Measurements from ENCODE around the gene BRDT. TPM values are rescaled to one million over a fixed set of nuclear protein-coding genes. Genes with fewer than 3 reads are reported as not detected.
"Not testable (repeated sequence)": the region's sequence is repeated elsewhere in the genome, so short reads cannot be mapped to it uniquely, and the experiment has no call there.

BRDT gene
- total RNA-seq, 1 donor from 2014 or later = not detected

DNA sequence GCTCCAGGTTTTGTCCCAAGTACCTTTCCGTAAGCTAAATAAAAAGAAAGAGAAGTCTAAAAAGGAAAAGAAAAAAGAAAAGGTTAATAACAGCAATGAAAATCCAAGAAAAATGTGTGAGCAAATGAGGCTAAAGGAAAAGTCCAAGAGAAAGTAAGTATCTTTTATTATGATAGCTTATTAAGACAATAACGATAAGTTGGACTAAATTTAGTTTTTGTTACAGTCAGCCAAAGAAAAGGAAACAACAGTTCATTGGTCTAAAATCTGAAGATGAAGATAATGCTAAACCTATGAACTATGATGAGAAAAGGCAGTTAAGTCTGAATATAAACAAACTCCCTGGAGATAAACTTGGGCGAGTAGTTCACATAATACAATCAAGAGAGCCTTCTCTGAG lies 31.5 kb downstream of the BRDT start:
- FAIRE-seq (no peak), DNase-seq (ENCODE audit: low spot score in 2 of 2) (no peak)

DNA sequence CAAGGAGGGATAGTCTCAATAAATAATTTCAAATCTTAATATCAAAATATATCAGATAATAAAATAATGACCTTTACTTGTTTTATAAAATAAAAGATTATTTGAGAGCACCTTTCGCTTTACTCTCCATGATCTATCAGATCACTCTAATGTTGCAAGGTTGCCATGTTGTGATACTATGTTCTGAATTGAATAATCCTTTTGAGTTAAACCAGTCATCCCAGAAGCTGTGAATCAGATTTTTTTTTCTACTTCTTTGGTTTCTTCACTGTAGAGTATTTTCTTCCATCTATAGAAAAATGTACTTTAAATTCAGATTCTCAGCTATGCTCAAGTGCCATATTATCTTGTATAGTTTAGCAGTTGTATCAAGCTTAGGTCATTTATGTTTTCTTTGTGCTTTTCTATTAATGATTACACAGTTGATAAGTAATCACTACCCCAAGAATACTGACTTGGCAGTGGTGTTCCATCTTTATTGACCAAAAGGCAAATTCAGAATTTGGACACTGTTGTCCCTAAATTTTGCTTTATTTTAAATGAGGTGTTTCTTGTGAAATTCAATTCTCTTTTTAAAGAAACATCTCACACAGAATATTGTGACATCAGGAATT lies 32.9 kb downstream of the BRDT start:
- FAIRE-seq (no peak), DNase-seq (ENCODE audit: low spot score in 2 of 2) (no peak)

DNA sequence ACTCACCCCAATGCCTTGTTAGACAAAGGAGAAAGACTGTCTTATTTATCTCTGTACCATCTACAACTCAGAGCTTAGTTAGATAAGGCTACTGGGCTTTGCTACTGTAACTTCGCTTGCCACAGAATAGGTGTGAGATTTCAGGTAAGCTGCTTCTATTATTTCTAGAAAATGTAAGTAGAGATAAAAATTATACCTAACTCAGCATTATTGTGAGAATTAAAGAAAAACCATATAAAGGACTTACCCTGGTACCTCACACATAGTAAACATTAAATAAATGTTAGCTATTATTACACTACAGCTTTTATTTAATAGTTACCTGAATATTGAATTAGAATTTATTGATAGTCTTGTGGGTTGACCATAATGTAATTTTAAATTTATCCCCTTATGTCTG lies 44.1 kb downstream of the BRDT start:
- DNase-seq (ENCODE audit: low spot score in 2 of 2) (no peak), FAIRE-seq (no peak)

DNA sequence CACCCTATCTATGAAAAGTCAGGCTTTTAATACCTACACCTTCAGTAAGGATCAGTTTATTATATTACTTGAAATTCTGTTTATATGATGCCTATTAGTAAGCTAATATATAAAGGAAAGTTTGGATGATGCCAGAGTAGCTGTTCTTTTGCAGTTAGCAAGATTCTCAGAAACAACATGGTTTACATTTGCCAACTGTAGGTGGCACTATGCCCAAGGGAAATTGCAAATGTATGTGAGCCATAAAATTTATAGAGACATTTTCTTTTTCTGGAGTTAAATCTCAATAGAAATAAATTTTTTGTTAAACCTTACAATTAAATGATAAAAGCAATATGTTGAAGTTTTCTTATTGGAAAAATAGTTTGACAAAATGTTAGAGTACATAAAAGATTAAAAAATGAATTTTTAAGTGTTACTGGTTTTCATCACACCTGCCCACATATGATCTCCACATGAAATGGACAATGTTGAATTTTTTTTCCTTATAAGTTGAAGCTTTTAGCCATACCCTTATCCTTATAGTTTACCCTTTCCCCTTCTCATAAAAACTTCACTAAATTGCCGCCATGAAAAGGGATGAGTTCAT lies 48.5 kb downstream of the BRDT start:
- peak; percentile 71 for FAIRE-seq
- DNase-seq (ENCODE audit: low spot score in 2 of 2) = peak; percentile 8 to 38

DNA sequence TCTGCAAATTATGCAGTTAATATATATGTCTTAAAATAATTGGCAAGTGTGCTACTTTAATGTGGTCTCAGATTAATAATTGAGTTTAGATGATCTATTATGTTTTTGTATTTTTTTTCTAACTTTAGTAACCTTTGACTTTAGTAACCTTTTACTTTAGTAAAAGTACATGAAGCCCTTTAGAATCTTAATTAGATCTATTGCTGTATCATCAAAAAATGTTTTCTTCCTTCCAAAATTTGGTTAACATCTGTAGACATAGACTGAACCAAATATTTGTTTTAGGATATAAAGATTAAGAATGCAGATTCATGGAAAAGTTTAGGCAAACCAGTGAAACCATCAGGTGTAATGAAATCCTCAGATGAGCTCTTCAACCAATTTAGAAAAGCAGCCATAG lies 54.9 kb downstream of the BRDT start:
- DNase-seq (ENCODE audit: low spot score in 2 of 2) = no peak
- peak; percentile 17 for FAIRE-seq

DNA sequence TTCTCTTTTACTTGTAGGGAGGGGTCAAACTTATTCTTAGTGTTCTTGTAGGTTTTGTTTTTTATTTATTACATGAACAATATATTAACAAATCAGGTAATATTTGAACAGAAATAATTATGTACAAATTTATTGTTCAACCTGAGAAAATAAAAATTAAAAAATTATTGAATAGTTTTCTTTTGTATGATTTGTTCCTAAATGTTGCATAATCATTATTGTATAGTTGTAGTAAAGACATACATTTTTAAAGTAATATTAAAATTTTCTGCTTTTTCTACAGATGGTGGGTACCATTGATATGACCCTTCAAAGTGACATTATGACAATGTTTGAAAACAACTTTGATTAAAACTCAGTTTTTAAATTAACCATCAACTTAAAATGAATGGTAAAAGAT lies 64.7 kb downstream of the BRDT start:
- peak; percentile 90 for FAIRE-seq
- no peak for DNase-seq (ENCODE audit: low spot score in 2 of 2)

DNA sequence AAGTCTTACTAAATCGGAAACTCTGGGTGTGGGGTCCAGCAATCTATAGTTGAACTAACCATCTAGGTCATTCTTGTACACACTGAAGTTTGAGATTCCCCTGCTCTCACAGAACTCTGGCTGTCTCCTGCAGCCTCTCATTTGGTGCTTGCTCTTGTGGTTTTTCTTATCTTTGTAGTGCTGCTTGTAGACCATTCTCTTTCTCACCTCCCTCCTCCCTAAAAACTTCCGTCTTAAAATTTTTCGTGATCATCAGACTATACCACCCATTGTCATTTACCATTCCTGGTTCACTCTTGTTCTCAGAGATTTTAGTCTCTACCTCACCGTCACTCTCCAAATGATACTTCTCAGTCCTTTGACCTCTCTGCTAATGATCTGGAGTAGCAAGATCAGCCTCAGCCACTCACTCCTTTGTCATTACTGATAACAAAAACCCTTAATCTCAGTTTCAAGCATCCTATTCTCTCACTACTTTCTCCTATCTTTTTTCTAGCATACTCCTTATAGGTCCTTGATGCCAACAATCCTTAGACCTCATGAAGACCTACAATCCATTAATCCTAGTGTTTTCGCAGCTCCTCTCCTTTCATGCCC lies 67.6 kb downstream of the BRDT start:
- no peak for FAIRE-seq

DNA sequence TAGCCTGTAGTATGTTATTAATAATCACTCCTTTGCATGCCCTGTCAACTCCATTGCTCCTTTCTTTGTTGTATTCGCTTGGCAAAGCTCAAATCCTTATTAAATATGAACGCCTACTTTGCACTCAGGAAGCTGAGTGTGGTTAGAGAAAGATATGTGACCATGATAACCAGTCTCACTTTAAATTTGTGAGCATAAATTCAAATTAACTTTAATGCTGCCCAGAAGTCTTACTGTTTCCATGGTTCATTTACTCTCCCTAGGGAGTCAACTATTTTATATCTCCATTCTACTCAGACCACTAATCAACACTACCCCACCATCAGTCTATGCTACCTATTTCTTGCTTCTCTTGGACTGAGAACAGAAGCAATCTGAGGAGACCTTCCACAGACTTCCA lies 68.5 kb downstream of the BRDT start:
- FAIRE-seq (no peak), DNase-seq (ENCODE audit: low spot score in 2 of 2) (no peak)

More for the DNA sequence above, 67.6 kb downstream of the BRDT start:
- no peak for DNase-seq (ENCODE audit: low spot score in 2 of 2)

DNA sequence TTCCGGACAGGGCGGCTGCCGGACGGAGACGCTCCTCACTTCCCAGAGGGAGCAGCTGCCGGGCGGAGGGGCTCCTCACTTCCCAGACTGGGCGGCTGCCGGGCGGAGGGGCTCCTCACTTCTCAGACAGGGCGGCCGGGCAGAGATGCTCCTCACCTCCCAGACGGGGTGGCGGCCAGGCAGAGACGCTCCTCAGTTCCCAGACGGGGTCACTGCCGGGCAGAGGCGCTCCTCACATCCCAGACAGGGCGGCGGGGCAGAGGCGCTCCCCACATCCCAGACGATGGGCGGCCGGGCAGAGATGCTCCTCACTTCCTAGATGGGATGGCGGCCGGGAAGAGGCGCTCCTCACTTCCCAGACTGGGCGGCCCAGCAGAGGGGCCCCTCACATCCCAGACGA lies 76.8 kb downstream of the BRDT start:
- not testable (repeated sequence) for FAIRE-seq; DNase-seq (ENCODE audit: low spot score in 2 of 2)

DNA sequence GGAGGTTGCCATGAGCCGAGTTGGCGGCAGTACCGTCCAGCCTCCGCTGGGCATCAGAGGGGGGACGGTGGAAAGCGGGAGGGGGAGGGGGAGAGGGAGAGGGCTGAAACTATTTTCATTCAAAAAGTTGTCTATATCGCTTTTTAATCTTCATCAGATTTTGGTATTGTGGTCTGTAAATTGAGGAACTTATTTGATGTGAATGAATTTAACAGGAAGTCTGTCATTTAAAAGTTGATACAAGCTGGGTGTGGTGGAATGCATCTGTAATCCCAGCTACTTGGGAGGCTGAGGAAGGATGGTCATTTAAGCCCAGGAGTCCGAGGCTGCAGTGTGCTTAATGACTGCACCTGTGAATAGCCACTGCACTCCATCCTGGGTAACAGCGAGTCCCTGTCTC lies 77.6 kb downstream of the BRDT start:
- FAIRE-seq (no peak), DNase-seq (ENCODE audit: low spot score in 2 of 2) (no peak)

DNA sequence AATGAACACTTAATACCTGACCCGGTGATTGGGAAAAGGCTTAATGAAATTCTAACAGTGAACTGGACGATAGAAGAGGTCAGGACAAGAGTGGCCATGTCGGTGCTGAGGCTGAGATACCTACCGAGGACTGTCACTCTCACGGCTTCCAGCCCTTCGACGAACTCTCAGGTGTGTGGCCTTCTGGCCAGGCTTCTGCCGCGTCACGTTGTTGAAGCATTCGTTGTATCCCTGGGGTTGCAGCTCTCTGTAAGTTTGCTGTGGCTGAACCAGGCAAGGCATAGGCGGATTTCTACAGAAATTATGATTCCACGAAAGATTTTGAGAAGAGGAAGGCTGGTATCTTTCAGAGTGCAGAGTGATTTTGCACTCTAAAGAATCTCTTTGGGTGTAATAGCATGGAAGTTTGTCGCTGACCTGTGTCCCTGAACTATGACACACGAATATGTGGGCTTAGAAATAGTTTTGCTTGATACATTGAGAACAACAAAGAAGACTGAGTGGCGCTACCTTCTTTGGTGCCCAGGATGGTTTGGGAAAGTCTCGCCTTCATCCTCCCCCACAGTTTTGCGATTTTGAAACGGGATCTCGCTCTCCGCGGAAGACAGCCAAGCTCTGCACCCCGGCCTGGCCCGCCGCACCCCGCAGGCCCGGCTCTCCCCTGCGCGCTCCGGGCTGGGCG lies 80.2 kb downstream of the BRDT start:
- no peak for DNase-seq (ENCODE audit: low spot score in 2 of 2)
- no peak for FAIRE-seq

DNA sequence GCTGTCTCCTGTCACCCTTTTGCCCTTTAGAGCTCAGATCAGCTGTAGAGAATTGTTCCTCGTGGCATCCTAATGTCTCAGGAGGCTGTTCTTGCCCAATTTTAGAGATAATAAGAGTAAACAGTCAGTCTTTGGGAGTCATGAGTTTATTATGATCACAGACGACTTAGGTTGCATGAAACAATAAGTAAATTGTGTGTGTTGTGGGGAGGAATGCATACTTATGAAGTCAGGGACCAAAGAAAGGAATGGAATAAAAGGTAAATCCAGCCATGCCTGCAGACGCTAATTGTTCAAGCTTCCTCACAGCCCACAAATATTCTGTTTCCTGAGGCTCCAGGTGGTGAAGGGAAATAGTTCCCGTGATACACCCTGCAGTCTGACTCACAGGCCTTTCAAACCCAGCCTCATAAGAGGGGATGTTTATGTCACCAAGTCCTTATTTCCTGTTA lies 81.5 kb downstream of the BRDT start:
- no peak for DNase-seq (ENCODE audit: low spot score in 2 of 2)
- no peak for FAIRE-seq

DNA sequence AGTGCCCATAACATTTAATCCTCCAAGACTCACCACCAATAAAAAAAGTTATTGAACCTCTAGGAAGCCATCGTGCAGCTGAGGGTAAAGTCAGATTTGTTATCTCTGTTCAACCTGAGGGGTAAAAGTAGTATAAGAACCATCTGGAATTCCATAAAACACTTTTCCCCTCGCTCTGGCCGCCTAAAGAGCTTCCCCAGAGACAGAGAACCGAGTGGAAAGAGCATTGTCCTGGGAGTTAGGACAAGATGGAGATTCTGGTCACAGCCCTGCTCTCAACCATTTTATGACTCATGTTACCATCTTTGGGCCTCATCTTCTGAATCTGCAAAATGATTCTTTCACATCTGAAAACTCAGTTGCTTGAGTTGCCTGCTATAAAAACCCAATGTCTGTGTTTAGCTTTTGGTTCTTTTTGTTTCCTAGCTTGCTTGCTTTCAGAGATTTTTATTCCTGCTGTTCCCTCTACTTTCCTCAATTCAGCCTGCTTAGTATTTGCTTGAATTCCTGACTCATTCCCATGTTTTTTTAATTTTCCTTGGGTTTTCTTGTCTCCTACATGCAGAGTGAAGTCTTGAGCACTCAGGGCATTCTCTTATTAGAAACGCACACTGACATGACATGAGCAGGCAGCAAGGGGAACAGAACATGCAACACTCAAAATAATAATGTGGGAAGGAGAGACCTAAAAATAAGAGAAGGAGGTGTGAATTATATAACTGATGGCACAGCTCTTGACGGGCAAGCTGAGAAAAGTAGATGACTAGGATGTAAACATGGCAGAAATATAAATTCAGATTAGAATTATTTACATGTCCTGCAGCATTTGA lies 82.3 kb downstream of the BRDT start:
- no peak for FAIRE-seq

DNA sequence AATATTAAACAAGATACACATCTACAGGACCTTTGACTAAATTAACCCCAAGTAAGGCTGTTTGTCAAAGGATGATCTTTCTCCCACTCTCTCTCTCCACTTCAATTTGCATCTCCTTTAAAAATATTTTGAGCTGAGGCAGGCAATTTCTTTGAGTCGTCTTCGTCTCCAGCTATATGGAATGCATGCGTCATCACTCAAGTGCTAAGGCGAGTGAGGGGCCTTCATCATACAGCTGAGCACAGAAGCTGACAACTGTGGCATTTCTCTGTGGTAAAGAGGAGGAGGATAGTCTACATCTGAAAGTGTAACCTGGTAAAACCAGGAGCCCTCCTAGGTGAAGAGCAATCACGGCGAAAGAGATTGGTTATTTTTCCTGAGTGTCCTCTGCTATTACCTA lies 88.2 kb downstream of the BRDT start:
- no peak for FAIRE-seq
- no peak for DNase-seq (ENCODE audit: low spot score in 2 of 2)

More for the DNA sequence above, 82.3 kb downstream of the BRDT start:
- DNase-seq (ENCODE audit: low spot score in 2 of 2) = no peak

DNA sequence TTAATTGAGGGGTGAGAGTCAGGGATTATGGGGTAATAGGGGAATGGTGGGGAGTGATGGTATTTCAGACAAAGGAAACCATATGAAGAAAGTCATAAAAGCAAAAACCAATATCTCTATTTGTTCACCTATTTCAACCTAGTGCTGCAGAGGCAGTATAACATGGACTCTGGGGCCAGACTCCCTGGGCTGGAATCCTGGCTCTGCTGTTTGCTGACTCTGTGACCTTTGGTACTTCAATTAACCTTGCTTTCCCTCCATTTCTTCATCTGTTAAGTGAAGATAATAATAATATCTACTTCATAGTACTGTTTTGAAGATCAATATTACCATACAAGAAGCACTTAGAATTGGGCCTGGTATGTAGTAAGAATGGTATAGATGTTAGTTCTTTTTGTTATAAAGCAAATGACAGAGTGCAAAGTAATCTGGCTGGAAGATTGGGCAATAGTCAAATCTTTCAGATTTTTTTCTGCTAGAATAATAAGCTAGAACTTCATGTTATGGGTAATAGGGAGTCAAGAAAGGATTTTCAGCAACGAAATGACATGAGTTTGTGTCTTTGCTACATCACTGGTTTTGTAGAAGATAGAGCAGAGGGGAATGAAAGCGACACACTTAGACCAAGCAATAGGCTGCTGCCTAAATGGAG lies 89.6 kb downstream of the BRDT start:
- DNase-seq (ENCODE audit: low spot score in 2 of 2) = no peak
- FAIRE-seq = no peak

DNA sequence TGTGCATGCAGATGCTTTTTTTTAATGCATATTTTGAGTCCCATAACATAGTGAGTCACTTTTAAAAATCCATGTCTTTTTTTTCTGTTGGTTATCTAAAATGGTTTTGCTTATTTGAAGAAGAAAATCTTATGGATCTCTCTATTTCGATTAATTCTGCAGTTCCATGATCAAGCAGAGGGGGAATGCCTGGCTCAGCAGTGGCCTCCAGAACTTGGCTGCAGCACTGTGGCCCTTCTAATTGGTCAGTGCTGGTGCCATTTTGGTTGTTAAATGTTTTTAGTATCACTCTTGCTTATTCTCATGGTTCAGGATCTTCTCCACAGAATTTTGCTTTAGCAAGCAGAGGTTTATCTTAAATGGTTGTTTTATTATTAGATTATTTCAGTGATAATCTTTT lies 91.8 kb downstream of the BRDT start:
- no peak for DNase-seq (ENCODE audit: low spot score in 2 of 2)
- FAIRE-seq = no peak

DNA sequence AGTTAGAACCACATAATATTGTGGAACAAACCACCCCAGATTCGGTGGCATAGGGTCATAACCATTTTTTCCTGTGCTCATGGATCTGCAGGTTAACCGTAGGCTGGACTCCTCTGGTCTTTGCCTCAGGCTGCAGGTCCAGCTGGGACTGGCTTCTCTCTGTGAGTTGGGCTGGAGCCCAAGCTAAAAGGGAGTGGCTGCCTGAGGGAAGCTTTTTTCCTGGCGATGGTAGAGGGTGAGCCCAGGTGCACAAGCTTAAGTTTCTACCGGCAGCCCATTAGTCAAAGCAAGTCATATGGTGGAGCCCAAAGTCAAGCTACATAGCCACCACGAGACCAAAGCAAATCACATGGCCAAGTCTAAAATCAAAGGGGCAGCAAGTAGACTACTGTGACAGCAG lies 94.4 kb downstream of the BRDT start:
- DNase-seq (ENCODE audit: low spot score in 2 of 2) (no peak), FAIRE-seq (no peak)

DNA sequence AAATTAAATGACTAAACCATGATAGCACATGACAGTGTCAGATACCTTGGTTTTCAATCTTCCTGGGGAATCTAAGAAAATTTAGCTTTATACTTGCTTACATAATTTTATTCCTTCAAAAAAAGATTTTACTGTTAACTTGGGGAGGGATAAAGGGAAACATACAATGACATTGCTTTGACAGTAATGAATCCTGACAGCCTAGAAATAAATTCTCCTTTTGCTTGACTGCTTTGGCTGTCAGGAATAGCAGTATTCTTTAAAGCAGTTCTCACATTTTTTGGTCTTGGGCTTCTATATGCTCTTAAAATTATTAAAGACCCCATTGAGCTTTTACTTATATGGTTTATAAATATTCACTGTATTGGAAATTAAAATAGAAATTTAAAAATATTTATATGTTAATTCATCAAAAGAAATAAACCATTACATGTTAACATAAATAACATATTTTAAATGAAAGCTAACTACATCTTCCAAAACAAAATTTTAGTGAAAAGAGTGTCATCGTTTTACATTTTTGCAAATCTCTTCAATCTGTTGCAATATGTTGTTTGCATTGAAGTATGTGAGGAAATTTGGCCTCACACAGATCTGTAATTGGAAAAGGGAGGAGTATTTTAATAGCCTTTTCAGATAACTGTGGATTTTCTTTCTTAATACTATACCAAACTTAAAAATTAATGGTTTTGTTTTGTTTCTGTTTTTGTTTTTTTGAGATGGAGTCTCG lies 96.7 kb downstream of the BRDT start:
- DNase-seq (ENCODE audit: low spot score in 2 of 2) = no peak
- peak; percentile 36 for FAIRE-seq

DNA sequence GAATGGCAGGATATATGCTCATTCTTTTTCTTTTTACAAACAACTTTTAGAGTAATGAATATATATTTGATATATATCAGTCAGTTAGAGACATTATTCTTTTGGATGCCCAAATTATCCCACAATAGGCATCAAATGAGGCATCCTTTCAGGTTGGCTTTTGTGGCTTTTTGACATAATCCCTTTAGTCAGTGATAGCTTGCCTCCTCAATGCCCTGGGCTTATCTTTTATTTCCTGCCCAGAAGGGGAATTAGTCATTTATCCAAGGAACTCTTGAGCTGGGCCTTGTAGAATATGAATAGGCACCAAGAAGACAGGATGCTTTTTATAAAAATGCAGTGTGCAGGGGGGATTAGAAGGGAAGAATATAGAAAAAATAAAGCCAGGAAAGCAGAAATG lies 102.7 kb downstream of the BRDT start:
- FAIRE-seq (no peak), DNase-seq (ENCODE audit: low spot score in 2 of 2) (no peak)

Data from frontal cortex (tissue), 4 donors.